GM18526 (cell line): ENCODE results near the gene SUPT16H.

Source experiments
- POLR2A ChIP-seq: IDR thresholded peaks from 3 replicates; pipeline ENCODE4 v1.6.1; 2011; ENCODE audit not compliant: insufficient read length; ENCODE audit errors: extremely low read depth

SUPT16H gene

DNA sequence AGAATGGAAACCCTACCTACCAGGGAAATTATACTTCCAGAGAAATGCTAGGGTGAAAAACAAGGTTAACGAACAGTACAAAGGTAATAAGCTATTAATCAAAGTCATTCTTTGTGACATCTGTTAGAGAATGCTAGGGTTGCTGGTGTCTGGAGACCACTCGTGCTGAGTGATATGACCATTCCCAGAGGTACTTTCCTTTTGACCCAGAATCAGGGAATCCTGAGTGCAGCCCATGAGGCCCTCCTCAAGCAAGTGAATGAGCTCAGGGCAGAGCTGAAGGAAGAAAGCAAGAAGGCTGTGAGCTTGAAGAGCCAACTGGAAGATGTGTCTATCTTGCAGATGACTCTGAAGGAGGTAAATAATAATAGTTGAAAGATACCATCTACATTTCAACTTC lies 72.2 kb downstream of the SUPT16H start:
- TF ChIP-seq POLR2A: no peak

DNA sequence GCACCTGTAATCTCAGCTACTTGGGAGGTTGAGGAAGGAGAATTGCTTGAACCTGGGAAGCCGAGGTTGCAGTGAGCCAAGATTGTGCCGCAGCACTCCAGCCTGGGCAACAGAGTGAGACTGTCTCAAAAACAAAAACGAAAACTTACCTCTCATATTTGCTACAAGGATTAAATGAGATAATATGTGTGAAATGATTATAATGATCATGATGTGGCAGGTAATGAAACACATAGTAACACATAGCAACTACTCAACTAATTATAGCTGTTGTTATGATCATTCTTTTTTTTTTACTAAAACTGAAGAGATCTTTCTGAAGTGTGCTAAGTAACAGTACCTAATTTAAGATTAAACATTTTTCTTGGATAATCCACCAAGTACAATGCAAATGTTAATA lies 73.9 kb downstream of the SUPT16H start:
- TF ChIP-seq POLR2A: no peak

DNA sequence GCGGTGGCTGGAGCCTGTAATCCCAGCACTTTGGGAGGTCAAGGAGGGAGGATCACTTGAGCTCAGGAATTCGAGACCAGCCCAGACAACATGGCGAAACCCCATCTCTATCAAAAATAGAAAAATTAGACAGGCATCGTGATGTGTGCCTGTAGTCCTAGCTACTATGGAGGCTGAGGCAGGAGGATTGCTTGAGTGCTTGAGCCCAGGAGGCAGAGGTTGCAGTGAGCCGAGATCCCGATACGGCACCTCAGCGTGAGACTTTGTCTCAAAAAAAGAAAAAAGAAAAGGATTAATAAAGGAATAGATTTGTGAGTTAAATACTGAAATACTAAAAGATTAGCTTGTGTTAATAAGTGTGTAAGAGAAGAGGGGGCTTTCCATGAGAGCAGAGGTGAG lies 74.6 kb downstream of the SUPT16H start:
- no peak for TF ChIP-seq POLR2A

DNA sequence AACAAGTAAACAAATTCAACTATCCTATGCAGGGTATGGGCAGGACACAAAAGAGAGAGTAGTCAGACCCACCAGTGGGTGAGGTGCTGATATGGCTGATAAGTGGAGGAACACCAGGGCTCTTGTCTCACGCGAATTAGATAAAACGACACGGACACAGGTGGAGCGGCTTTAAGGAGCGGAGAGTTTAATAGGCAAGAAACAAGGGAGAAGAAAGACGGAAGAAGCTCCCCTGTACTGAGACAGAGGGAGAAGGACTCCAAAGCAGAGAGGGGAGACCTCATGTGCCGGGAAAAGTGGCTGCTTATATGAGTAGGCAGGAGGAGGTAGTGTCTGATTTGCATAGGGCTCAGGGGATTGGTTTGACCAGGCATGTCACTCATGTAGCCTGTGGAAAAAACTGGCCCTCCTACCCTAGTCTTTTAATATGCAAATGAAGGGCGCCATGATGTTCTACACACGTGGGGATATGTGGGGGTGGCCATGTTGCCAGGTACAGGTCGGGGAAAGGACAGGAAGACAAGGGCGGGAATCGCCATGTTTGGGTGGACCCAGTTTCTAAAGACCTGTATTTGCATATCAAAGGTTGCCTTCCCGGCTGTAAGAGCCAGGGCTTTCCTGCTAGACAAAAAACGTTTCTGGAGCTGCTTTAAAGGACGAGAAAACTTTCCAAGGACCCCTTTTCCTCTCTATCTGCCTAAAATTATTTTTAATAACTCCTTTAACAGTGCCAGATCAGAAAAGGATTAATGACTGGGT lies 75.2 kb downstream of the SUPT16H start:
- TF ChIP-seq POLR2A: peak; percentile 63

DNA sequence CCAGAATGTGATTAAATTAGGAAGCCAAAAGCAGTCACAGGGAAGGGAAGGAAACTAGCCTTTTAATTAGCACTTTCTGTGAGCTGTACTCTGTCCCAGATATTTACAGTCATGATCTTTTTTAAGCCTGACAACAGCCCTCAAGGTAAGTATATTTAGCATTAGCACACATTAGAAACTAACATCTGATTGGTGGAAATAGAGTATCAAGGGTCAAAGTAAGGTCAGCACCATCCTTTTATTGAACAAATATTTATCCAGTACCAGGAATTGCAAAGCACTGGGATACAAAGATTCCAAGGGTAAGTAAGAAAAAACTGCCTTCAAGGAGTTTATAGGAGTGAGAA lies 75.7 kb downstream of the SUPT16H start:
- TF ChIP-seq POLR2A: no peak

DNA sequence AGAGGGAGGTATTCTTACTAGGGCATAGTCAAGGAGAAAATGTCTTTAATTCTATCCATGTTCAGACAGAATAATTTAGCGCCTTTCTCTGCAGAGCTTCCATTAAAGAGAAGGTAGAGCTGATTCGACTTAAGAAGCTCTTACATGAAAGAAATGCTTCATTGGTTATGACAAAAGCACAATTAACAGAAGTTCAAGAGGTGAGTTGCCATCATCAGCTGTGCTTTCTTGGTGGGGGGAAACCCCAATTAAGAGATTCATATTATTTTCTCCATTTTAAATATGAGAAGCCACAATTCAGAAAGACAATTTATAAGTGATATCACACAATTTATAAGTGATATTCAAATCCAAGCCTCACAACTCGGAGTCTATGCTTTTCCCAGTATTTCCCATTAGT lies 76.2 kb downstream of the SUPT16H start:
- TF ChIP-seq POLR2A: no peak

DNA sequence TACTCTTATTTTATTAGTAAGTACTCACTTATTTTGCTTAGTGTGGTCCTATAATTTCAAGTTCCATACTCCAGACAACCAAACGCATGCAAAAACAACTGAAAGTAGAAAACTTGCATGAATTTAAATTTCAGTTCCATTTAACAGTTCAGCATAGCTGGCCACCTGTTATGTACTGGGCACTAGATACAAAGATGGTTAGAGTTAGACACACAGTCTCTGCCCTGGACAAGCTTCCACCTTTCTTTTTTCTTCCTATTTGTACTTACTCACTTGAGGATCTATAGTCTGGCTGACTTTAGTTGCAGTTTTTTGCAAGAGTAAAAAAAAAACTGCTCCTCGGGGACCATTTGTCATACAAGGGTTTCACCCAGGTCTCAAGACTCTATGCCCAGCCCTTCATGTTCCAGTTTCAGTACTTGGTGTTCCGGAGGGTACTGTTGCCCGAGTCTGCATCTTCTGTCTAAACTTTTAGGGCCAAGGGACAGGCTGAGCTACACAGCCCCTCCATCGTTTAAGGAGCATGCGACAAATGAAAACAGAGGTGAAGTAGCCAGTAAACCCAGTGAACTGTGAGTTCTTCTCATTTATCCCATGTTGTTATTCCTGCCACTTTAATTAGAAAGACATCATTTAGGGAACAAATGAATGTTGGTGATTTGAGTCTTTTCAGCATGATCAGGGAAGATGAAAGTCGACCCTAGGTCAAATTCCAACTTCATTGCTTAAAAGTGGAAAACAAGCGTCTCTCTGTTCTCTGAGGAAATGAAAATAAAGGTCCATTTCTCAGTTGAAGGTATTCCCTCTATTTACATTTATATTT lies 81.6 kb downstream of the SUPT16H start:
- no peak for TF ChIP-seq POLR2A
